NCI-H187 (cell line): ENCODE measurements around the gene CORO7.
A peak's percentile ranks its signal among the peaks of the same experiment; 100 is the strongest.

Source experiments
- DNase-seq, 2 experiments: peaks; one replicate each; lab custom pipeline; 2025; lab: John Stamatoyannopoulos, UW

Gene CORO7

DNA sequence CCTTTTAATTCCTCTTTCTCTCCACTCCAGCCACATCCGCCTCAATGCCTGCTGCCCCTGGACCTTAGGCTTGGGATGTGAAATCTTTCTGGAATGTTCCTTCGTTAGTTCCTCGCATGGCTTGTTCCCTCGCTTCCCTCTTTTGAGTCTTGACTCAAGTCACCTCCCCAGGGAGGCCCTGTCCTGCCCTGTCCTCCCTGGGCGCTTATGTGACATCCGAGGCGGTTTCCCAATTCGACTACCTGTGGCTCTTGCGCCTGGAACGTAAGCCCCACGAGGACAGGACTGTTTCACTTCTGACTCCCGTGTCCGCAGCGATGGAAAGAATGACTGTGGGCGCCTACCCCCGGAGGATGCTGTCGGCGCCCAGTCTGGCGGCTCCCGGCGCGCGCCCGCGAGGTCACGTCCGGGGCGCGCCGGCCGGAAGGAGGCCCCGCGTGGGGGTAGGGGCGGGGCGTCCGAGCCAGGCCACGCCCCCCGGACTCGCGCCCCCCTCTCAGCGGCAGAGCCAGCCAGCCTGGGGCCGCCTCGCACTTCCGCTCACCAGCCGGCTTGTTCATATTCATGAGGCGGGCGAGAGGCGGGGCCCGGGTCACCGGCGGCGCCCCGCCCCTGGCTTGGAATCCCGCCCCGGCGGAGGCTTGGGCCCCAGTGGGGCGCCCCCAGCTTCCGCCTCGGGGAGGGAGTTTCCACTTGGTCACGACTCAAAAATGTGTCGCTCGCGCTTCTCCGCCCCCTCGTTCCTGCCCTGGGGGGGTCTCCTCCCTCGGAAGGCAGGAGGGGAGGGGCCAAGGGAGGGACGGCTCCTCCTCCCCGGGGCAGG, 109.0 kb downstream of the CORO7 start:
- DNase-seq = peak; percentile 48 to 64

DNA sequence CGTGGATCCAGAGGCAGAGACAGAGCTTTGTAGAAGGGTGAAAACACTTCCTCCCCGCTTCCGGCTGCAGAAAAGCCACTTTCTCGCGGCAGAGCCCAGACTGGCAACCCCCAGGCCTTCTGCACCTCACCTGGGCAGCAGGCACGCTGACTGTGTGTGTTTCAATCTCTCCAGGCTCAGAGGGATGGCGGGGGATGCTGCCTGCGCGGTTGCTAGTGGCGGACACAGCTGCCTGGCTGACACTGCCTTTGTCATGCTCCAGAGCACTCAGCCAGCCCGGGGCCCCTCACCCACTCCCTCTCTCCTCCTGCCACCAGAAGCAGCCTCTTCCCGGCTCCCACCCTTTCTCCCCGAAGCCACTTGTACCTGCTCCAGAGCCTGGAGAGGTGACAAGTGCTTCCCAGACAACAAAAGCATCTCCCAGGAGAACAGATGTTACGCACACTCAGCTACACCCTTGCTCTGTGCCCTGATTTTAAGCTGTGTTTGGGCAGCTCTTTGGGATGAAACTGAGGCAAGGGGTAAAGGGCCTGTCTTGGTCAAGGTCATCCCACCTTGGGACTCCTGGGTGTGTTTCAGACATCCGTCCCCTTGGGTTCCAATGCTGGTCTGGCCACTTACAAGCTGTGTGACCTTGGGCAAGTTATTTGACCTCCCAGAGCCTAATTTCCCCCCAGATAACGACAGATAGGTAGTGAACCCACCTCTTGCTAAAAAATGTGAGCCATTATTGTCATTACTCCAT, 109.8 kb downstream of the CORO7 start:
- peak; percentile 67 to 79 for DNase-seq
